ENCODE data around the gene HNF4A.

Gene HNF4A

DNA sequence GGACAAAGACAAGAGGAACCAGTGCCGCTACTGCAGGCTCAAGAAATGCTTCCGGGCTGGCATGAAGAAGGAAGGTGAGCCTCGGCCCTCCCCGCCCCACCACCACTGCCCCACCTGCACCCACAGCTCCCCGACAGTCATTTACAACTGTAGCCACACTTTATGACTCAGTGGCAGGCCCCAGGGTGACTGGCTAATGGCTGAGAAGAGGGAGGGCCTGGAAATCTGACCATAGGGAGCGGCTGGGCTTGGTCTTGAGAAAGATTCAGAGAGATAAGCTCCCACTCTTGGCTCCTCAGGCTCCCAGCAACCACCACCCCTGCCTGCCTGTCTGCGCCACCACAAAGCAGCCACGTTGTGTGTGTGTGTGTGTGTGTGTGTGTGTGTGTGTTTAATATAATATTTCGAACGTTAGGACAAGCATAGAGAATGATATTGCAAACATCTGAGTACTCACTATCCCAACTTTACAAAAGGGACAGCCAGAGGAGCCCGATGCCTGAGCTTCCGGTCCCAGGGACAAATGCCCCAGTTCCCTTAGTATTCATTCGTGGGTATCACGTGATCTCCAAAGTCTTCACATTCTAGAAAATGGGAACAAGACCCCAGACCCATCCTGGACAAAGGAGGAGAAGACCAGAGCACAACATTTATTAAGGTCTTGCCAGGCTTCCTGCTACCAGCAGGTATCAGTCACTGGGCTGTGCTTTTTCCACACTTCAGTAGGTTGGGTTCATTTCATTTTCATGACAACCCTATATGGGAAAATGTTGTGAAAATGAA, 52.1 kb downstream of the HNF4A start:
- DNase-seq = no peak

DNA sequence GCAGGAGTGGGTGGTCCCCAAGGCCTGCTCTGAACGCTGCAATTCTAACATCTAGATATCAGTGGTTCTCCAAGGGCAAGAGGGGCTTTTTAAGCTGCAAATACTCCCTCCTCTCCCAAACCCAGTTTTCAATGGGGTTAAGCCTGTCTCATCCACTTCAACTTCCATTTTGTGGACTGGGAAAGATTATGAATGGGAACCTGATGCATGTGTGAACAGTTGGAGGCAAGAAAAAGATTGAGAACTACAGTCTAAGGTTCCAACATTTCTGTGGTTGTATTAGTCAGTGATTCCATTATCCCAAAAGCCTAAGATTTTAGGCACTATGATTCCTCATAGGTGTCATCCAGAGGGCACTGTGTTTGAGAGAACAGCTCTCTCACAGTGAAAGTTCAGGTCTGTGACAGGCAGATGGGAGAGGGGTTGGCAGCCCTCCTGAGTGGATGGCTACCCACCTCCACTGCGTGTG, 53.7 kb downstream of the HNF4A start:
- no peak for DNase-seq

DNA sequence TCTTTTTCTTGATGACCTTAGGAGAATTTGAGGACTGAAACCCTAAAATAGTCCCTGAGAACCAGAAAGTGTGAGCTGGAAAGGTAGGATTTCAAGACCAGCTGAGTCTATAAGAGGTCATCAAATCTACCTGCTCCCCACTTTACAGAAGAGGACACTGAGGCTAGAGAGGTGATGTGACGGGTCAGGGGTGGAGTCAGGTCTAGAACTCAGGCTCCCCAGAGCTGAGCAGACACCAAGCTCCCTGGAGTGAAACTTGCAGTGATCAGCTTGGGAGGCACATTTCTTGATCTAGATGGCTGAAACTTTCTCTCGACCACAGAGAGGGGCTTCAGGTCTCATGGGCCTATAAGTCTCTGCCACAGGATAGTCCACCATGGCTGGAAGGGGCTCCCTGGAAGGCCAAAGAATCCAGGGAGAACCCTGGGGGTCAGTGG, 55.1 kb downstream of the HNF4A start:
- DNase-seq = no peak

DNA sequence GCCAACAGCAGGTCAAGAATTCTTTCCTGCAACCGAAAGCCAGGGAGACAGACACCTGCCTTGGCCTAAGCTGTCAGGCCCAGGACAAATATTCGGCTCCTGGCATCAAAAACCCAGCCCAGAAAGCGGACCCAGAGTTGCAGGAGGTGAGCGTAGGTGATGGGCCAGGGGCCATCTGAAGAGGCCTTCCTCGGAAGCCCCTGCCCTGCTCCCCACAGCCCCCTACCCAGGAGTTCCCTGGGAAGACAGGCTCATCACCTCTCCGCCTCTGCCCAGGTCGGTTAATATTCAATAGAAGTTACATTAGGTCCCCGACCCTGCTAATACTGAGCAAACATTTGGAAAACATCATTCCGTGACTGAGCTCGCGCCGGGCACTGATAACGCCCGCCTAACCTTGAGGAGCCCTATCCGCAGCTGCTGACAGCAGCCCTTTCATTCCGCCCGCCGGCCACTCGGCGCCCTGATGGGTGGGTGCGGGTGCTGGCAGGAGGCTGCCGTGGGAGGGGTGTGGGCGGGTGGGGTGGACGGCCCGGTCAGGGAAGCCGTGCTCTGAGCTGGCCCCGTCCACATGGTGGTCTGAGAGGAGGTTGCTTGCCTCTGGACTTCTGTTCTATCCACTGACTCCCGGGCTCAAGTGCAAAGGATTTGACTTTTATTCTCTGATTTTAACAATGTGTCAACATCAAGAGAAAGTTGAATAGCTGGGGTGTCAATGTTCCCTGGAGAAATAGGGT, 55.7 kb downstream of the HNF4A start:
- DNase-seq = no peak

DNA sequence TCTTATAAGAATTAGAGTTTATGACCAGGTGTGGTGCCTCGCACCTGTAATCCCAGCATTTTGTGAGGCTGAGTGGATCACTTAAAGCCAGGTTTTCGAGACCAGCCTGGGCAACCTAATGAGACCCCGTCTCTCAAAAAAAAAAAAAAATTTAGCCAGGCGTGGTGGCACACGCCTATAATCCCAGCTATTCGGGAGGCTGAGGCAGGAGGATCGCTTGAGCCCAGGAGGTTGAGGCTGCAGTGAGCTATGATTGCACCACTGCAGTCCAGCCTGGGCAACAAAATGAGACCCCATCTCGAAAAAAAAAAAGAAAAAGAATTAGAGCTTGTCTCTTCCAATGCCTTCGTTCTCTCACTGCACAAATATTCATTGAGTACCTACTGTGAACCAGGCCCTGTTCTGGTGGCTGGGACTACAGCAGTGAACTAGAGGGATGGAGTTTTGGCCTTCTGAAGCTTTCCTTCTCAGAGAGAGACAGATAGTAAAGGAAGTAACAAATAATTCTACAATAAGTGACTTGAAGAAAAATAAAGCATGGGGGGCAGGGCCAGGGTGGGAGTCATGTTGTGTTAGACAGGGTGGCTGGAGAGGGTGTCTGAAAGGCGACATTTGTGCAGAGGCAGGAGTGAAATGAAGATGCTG, 56.4 kb downstream of the HNF4A start:
- no peak for DNase-seq

DNA sequence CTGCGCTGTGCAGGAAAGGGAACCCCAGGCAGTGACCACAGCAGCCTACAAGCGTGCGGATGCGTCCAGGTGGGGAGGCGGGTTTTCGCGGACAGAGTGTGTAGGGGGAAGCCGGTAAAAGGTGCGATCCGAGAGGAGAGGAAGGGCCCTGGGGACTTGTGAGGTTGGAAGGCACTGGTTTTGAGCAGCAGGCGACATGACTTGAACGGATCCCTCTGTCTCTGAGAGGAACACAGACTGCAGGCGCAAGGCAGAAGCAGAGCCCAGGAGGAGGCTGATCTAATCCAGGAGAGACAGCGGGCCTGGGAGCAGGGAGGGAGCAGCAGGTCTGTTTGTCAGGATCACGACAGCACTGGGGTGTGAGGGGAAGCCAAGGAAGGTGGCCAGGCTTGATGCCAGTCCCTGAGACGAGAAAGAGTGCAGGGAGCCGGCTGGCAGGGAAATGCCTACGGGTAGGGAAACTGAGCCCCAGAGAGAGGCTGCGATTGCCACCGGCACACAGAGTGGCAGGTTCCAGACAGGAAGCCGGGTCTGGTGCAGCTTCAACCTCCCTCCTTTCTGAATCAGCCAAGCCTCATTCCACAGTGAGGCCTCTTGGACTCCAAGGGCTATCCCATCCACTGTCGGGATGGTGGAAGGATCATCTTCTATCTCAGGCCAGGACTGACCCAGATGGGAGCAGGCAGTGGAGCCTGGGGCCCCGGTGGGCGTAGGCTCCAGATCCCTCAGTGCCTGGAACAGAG, 57.1 kb downstream of the HNF4A start:
- no peak for DNase-seq

DNA sequence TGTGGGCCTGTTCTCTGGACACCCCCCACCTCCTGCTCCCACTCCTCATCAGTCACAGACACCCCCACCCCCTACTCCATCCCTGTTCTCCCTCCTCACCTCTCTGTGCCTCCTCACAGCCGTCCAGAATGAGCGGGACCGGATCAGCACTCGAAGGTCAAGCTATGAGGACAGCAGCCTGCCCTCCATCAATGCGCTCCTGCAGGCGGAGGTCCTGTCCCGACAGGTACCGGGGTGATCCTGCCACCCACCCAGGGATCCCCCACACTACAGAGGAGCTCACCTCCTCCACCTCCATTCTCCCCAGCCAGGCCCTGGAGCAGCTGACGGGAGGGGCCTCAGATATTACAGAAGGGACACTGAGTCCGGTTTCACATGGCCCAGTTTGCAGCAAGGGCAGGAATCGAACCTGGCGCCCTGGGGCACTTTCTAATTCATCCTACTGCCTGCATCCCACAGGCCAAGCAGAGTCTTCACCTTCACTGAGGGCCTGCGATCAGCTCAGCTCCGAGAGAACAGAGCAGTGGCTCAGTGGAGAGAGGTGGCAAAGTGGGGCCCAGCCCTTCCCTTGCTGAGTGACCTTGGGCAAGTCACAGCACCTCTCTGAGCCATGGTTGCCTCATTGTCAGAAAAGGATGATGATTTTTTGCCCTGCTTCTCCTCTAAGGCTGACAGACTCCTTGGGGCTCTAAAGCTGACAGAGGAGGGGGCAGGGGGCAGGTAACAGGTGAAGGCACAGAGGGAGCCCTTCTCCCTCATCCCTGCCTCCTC, 58.3 kb downstream of the HNF4A start:
- no peak for DNase-seq

DNA sequence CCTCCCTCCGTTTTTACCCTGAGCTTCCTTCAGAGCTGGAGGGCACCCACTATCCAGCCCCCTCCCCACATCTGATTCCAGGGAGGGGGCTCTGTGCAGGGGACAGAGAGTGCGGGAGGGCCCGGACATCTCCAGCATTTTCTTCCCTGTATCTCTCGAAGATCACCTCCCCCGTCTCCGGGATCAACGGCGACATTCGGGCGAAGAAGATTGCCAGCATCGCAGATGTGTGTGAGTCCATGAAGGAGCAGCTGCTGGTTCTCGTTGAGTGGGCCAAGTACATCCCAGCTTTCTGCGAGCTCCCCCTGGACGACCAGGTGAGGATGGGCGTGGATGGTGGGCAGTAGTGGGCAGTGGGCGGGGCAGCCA, 58.8 kb downstream of the HNF4A start:
- no peak for DNase-seq

DNA sequence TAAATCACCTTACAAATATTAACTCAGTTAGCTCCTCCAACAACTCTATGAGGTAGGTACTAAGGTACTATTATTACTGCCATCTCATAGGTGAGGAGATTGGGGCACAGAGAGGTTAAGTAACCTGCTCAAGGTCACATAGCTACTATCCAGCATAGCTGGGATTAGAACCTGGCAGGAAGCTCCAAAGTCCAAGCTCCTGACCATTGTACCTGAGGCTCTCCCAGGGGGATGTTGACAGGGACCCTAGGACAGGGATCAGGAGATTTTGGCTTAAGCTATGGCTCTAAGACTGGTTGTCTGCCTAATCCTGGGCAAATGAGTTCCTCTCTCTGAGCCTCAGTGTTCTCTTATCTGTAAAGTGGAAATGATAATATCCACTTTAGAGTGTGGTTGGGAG, 59.3 kb downstream of the HNF4A start:
- no peak for DNase-seq

DNA sequence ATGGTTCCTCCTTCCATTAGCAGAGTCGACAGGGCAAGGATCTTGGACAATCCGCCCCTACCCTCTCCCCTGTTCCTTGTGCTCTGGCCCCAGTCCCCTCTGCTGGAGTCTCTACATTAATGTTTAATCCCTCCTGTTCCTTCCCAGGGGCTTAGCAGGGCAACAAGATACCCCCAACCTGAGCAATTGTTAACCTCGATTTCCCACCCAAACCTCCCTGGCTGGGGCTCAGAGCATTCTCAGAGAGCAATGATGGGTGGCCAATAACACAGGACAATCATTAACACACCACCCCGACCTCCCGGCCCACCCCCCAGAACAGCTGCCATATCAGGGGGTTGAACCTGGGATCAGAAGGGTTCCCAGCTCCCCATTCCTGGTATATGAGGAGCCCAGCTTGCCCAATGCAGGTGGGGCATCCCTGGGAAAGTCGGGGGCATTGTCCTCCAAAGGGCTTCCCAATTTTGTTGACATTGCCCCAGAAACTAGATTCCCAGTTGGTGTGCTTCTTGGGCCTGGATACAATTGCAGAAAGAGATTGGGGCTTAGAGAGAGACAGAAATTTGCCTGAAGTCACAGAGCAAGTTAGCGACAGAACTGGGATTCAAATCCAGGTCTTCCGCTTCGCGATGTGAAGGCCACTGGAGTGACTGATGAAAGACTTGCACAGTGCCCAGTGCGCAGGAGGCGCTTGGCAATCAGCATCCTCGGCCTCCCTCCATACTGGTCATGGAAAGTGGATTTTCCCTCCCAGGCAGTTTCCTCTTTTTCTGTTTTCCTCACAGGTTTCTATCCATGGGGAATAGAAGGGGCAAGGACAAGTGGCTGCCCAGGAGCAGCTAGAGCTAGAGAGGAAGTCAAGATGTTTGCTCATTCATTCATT, 60.6 kb downstream of the HNF4A start:
- no peak for DNase-seq

DNA sequence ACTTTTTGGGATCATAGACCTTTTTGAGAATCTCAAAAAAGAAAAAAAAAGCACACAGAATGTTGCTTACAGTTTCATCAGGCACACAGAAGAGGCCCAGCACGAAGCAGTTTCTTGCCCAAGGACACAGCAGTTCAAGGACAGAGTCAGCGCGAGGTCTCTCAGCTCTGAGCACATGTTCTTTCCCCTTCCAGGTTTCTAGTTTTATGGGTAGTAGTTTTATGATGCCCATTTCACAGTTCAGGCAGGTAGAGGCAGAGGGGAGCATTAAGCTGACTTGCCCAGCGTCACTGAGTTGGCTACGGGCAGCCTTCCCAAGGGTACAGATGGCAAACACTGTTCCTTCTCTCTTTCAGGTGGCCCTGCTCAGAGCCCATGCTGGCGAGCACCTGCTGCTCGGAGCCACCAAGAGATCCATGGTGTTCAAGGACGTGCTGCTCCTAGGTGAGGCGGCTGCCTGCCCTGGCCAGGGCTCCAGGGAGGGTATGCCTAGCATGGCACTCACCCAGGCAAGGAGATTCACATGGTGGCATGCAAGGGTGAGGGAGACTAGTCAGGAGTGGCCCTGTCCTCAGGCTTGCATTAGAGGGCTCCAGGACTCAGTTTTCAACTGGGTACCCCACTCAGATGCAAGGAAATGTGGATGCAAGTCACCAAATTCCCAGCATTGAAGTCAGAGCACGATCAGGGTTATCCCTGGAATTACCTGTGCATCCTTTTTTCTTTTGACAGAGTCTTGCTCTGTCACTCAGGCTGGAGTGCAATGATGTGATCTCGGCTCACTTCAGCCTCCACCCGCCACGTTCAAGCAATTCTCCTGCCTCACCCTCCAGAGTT, 62.8 kb downstream of the HNF4A start:
- DNase-seq = no peak

DNA sequence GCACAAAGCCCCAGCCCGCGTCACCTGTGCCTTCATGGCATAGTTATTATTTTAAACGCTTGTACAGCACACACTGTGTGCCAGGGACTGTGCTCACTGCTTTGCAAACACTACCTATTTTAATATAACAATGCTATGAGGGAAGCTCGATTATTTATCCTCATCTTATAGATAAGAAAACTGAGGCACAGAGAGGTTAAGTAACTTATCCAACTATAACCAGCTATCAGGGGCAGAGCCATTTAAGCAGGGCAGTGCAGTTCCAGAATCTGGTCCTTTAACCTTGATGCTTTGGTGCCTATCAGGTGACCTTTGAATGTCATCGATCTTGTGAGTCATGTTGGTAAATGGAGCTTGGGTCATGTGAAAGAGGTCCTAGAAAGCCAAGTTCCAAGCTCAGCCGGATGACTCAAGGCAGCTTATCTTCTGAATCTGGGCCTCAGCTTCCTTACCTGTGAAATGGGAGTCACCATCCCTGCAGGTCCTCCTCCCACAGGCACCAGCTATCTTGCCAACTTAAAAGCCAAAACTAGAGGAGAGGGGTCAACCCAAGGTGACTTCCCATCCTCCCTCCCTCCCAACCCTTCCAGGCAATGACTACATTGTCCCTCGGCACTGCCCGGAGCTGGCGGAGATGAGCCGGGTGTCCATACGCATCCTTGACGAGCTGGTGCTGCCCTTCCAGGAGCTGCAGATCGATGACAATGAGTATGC, 63.8 kb downstream of the HNF4A start:
- DNase-seq = no peak

DNA sequence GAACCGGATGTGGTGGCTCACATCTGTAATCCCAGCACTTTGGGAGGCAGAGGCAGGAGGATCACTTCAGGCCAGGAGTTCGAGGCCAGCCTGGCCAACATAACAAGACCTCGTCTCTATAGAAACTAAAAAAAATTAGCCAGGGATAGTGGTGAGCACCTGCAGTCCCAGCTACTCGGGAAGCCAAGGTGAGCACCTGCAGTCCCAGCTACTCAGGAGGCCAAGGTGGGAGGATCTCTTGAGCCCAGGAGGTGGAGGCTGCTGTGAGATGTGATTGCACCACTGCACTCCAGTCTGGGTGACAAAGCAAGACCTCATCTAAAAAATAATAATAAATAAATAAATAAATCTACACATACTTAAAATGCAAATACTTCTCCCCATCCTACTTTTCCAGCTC, 65.0 kb downstream of the HNF4A start:
- DNase-seq = no peak

DNA sequence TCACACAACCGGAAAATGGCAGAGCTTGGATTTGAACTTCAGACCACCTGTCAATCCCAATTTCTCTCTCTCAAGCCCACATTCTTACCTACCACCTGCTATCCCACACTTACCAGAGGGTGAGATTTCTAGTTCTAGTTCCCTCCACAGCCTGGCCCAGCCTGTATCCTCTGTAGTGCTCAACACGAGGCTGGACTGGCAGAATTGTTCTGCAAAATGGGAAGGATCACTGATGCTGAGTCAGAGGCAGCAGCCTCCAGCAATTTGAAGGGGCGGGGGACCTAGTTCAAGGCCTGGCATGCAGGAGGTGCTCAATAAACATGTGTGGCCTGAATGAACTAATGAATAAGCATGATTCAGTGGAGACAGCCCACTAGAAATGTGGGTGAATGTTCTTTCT, 66.6 kb downstream of the HNF4A start:
- DNase-seq = no peak

DNA sequence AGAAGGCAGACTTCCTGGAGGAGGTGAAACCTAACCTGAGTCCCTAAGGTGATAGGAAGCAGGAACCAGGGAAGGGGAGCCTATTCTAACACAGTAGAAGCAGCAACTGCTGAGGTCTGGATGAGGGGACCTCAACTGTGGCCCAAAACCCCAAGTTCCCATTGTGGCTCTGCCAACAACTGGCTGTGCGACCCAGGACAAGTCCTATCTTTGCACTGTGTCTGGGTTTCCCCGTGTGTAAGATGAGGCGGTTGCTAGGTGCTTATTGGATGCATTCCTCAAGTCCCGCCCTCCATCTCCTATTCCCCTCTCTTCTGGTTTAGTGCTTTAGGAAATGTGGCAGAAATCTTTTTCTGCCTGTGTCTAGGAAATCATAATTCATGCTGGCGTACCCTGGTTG, 68.0 kb downstream of the HNF4A start:
- no peak for DNase-seq

DNA sequence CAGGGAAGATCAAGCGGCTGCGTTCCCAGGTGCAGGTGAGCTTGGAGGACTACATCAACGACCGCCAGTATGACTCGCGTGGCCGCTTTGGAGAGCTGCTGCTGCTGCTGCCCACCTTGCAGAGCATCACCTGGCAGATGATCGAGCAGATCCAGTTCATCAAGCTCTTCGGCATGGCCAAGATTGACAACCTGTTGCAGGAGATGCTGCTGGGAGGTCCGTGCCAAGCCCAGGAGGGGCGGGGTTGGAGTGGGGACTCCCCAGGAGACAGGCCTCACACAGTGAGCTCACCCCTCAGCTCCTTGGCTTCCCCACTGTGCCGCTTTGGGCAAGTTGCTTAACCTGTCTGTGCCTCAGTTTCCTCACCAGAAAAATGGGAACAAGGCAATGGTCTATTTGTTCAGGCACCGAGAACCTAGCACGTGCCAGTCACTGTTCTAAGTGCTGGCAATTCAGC, 68.6 kb downstream of the HNF4A start:
- DNase-seq = no peak

DNA sequence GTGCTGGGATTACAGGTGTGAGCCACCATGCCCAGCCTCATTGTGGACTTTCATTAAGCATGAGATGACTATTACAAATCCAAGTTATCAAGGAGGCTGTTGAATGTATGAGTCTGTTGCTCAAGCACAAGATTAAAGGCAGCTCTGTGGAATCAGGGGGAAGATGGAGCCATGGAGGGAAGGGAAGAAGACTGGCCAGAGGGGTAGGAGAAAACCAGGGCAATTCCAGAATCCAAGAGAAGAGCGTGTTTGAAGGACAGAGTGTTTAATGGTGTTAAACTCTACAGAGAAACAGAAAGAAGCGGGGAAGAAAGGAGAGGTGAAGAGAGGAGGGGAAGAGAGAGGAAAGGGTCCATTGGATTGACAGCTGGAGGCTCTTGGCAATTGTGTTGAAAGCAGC, 70.4 kb downstream of the HNF4A start:
- DNase-seq = no peak

DNA sequence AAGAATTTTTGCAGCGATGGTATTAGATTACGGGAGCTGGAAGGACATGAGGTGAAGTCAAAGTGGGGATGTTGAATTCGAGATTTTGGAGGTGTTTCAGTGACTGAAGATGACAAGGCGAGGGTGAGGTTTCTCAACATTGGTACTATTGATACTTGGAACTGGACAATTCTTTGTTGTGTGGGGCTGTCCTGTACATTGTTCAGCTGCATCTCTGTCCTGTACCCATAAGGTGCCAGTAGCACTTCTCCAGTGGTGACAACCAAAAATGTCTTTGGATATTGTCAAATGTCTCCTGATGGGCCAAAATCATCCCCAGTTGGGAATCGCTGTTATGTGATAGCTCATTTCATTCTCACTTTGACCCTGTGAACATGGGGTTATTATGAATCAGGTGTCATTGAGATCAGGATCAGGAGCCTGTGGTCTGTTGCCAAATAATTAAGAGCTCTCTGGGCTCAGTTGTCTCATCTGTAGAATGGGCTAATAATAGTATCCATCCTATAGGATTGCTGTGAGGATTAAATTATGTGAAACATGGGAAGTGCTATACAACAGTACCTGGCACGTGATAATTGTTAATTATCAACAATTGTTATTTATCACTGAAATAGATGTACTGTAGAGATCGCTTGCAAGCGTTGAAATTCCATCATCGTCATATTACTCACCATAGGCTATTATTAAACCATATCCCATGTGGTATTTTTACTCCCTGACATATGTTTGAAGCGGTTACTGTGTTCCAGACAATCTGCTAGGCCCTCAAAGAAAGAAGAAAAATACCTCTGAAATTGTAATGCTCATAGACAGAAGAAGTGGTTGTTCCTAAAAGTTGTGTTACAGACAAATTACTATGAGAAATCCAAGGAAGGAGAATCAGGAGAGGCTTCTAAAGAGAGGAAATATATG, 71.6 kb downstream of the HNF4A start:
- DNase-seq = no peak

DNA sequence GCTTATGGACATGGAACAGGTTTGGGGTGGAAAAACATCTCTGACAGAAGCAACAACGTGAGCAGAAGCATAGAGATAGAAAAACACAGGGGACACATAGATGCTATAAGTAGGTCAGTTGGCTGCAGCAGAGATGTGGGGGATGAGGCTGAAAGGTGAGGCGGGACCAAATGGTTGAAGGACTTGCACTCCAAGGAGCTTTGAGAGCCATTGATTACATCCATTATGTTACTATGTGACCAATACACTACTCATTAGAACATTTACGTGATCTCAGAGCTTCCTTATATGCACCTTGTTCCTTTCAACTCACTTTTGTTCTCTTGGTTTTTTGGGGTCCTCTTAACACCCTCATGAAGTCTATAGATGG, 72.3 kb downstream of the HNF4A start:
- DNase-seq = no peak
